PFSK-1 (cell line): ENCODE measurements around the gene SLC9A9.

Source experiments
- FOXP2 ChIP-seq: optimal IDR thresholded peaks from 2 replicates; pipeline ENCODE3; 2011; ENCODE audit warnings: borderline replicate concordance, control low read depth, inconsistent platforms; ENCODE audit not compliant: insufficient read depth; ENCODE audit errors: extremely low read length, extremely low read depth
- POLR2AphosphoS5 ChIP-seq: IDR thresholded peaks from 2 replicates; pipeline ENCODE4 v1.6.1; 2012; ENCODE audit warnings: low read depth, mild to moderate bottlenecking, control low read depth, low read length, moderate library complexity
- REST ChIP-seq, 2 experiments: IDR thresholded peaks; 2 replicates each; pipeline versions ENCODE4 v1.6.1 to v1.8.0; 2011 to 2012; ENCODE audit warnings: low read depth in 2 of 2, low read length in 2 of 2, control low read depth in 1 of 2, inconsistent platforms in 1 of 2, mild to moderate bottlenecking in 1 of 2, moderate library complexity in 1 of 2; ENCODE audit not compliant: insufficient read depth in 1 of 2
- SIN3A ChIP-seq: IDR thresholded peaks from 2 replicates; pipeline ENCODE4 v1.6.1; 2012; ENCODE audit warnings: mild to moderate bottlenecking, low read length, moderate library complexity, borderline replicate concordance; ENCODE audit not compliant: insufficient read depth
- TAF1 ChIP-seq: IDR thresholded peaks from 2 replicates; pipeline ENCODE4 v1.6.1; 2012; ENCODE audit warnings: low read length, control low read depth, borderline replicate concordance; ENCODE audit not compliant: insufficient read depth

SLC9A9 gene

GRCh38 chr3:143850877-143851276, 2.6 kb upstream of the SLC9A9 start:
- TF ChIP-seq SIN3A (no peak), FOXP2 (no peak), POLR2AphosphoS5 (no peak), REST (IDR thresholded peaks at IDR 0.05; ENCODE audit: insufficient read depth in 1 of 2, low read depth in 2 of 2, low read length in 2 of 2) (no peak), TAF1 (no peak)

- no peak for TF ChIP-seq TAF1
- TF ChIP-seq SIN3A, result no peak
Observed at GRCh38 chr3:143849854-143850549, 1.7 kb upstream of the SLC9A9 start.

GRCh38 chr3:143848704-143849103, 436 bp upstream of the SLC9A9 start:
- TF ChIP-seq REST (IDR thresholded peaks at IDR 0.05; ENCODE audit: insufficient read depth in 1 of 2, low read depth in 2 of 2, low read length in 2 of 2) (no peak), SIN3A (no peak)

GRCh38 chr3:143843587-143843986, 4.7 kb downstream of the SLC9A9 start:
- no peak for TF ChIP-seq TAF1
- TF ChIP-seq POLR2AphosphoS5, result no peak
- TF ChIP-seq REST (IDR thresholded peaks at IDR 0.05; ENCODE audit: insufficient read depth in 1 of 2, low read depth in 2 of 2, low read length in 2 of 2), result no peak
- no peak for TF ChIP-seq SIN3A
- TF ChIP-seq FOXP2, result no peak

- TF ChIP-seq TAF1 (no peak), SIN3A (no peak), REST (IDR thresholded peaks at IDR 0.05; ENCODE audit: insufficient read depth in 1 of 2, low read depth in 2 of 2, low read length in 2 of 2) (no peak)
Observed at GRCh38 chr3:143840636-143841035, 7.6 kb downstream of the SLC9A9 start.

- TF ChIP-seq POLR2AphosphoS5, result no peak
- no peak for TF ChIP-seq SIN3A
- TF ChIP-seq REST (IDR thresholded peaks at IDR 0.05; ENCODE audit: insufficient read depth in 1 of 2, low read depth in 2 of 2, low read length in 2 of 2), result no peak
- no peak for TF ChIP-seq FOXP2
- no peak for TF ChIP-seq TAF1
Observed at GRCh38 chr3:143839980-143840379, 8.3 kb downstream of the SLC9A9 start.
